HepG2 (cell line): ENCODE results near the gene TNRC18. TPM values are rescaled to one million over a fixed set of nuclear protein-coding genes. Genes with fewer than 3 reads are reported as not detected.

ENCODE experiments used
- CENPT ChIP-seq: sonication (generic); formaldehyde crosslinking; IDR thresholded peaks from 2 replicates; pipeline ENCODE4 v1.8.0; 2022; ENCODE audit warnings: low read depth, mild to moderate bottlenecking, moderate library complexity, missing genetic modification reagents
- GFI1 ChIP-seq: sonication (generic); formaldehyde crosslinking; IDR thresholded peaks from 2 replicates; pipeline ENCODE4 v1.5.0; 2020; ENCODE audit warnings: missing genetic modification reagents, mild to moderate bottlenecking, borderline replicate concordance
- HNRNPL ChIP-seq: fragments of 200-400 bp; formaldehyde crosslinking; IDR thresholded peaks from 2 replicates; pipeline ENCODE4 v1.6.1; 2017; ENCODE audit warnings: mild to moderate bottlenecking, low read depth, low read length
- NR2F2 ChIP-seq: IDR thresholded peaks from 2 replicates; pipeline ENCODE4 v1.6.1; 2012; ENCODE audit warnings: low read depth, inconsistent platforms, borderline replicate concordance
- NR2F6 ChIP-seq, 2 experiments: IDR thresholded peaks; 2 replicates each; pipeline ENCODE4 v1.6.1; 2016; ENCODE audit warnings: antibody characterized with exemption in 1 of 2, mild to moderate bottlenecking in 1 of 2
- SP2 ChIP-seq: sonication (generic); formaldehyde crosslinking; IDR thresholded peaks from 2 replicates; pipeline ENCODE4 v1.5.1; 2020; ENCODE audit warnings: mild to moderate bottlenecking, missing genetic modification reagents
- XBP1 ChIP-seq: sonication (generic); formaldehyde crosslinking; IDR thresholded peaks from 2 replicates; pipeline ENCODE4 v1.5.0; 2020; ENCODE audit warnings: missing genetic modification reagents
- ZNF512B ChIP-seq: sonication (generic); formaldehyde crosslinking; IDR thresholded peaks from 2 replicates; pipeline ENCODE4 v1.5.1; 2020; ENCODE audit warnings: missing genetic modification reagents, mild to moderate bottlenecking, borderline replicate concordance
- ZNF704 ChIP-seq: sonication (generic); formaldehyde crosslinking; IDR thresholded peaks from 2 replicates; pipeline ENCODE4 v1.8.1; 2023; ENCODE audit warnings: mild to moderate bottlenecking, inconsistent platforms, moderate library complexity, missing genetic modification reagents, borderline replicate concordance
- polyA plus RNA-seq, 8 experiments: library from polyadenylated mRNA; depleted of rRNA in 3 of 8; stranded (reverse) in 7 of 8; unstranded in 1 of 8; fragments of >200 nt; fragmentation: Illumina TruSeq in 4 of 8; extraction: Trizol in 4 of 8; gene quantifications; 2 replicates each; pipeline versions ENCODE4 v1.2.1 to v1.2.3, GENCODE V29; 2011 to 2016; ENCODE audit warnings: low read depth in 4 of 8, missing spikeins in 1 of 8, mixed read lengths in 1 of 8; ENCODE audit not compliant: insufficient read depth in 1 of 8
- total RNA-seq, 5 experiments: library from RNA; depleted of rRNA; stranded (reverse); fragments of >200 nt; fragmentation: Illumina TruSeq; extraction: Trizol; gene quantifications; 2 replicates each; pipeline ENCODE4 v1.2.3, GENCODE V29; 2016; ENCODE audit warnings: low read depth in 1 of 5
- TF ChIP-seq, protein P1 (sequence below): IDR thresholded peaks from 2 replicates; pipeline ENCODE4 v1.4.0; 2020; ENCODE audit warnings: mild to moderate bottlenecking, missing genetic modification reagents
- TF ChIP-seq, protein P2 (sequence below): sonication (generic); formaldehyde crosslinking; IDR thresholded peaks from 2 replicates; pipeline ENCODE4 v1.8.1; 2023; ENCODE audit warnings: mild to moderate bottlenecking, missing genetic modification reagents, borderline replicate concordance

Gene TNRC18
- total and polyA plus RNA-seq, 2 of the 13 experiments (the other 11 are each of a cell fraction or from before 2014, with no cell fraction given), result 11.7 to 17.4 TPM

DNA sequence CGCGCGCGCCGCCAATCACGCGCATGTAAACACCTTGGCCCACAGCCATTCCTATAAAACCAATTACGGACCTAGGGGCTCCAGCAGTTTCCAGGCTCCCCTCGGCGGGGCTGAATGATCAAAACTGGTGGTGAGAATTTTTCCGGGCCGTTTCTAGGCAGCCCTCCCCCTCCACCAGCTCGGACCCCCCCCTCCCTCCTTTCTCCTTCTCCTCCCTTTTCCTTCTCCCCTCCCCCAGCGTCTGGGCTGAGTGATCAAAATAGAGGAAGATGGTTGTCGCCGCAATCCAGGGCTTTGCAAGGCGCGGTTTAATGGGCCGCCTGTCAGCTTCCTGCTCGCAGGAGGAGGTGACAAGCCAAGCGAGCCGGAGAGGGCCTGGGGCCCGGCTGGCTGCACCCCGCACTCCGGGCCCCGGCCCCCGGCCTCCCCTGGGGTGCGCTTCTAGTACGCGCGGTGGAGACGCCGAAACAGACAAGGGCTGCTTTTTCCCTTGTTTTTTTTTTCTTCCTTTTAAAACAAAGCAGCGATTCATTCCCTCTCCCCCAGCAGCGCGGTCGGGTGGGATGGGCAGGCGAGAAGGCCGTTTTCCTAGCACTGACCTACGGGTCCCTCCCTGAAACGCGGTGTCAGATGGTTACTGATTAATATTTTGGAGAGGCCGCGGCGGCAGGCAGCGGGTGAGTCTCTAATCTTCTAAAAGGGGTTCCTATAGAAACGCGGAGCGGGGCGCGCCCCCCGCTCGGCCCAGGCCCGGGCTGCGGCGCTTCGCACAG, 528 bp upstream of the TNRC18 start (continued):
- TF ChIP-seq ZNF512B (CRISPR knock-in tag) (no peak), CENPT (no peak), HNRNPL (peak; percentile 65; the same call in 1 of the 2 replicates), XBP1 (CRISPR knock-in tag) (no peak), NR2F2 (no peak), ZNF704 (CRISPR knock-in tag) (no peak), SP2 (CRISPR knock-in tag) (peak; percentile 83), NR2F6 (IDR thresholded peaks at IDR 0.05) (no peak), NR2F6 (CRISPR knock-in tag; IDR thresholded peaks at IDR 0.05) (peak; percentile 6; the same call in 1 of the 2 replicates), GFI1 (peak; percentile 13; the same call in 1 of the 2 replicates)
- TF ChIP-seq, protein P1, sequence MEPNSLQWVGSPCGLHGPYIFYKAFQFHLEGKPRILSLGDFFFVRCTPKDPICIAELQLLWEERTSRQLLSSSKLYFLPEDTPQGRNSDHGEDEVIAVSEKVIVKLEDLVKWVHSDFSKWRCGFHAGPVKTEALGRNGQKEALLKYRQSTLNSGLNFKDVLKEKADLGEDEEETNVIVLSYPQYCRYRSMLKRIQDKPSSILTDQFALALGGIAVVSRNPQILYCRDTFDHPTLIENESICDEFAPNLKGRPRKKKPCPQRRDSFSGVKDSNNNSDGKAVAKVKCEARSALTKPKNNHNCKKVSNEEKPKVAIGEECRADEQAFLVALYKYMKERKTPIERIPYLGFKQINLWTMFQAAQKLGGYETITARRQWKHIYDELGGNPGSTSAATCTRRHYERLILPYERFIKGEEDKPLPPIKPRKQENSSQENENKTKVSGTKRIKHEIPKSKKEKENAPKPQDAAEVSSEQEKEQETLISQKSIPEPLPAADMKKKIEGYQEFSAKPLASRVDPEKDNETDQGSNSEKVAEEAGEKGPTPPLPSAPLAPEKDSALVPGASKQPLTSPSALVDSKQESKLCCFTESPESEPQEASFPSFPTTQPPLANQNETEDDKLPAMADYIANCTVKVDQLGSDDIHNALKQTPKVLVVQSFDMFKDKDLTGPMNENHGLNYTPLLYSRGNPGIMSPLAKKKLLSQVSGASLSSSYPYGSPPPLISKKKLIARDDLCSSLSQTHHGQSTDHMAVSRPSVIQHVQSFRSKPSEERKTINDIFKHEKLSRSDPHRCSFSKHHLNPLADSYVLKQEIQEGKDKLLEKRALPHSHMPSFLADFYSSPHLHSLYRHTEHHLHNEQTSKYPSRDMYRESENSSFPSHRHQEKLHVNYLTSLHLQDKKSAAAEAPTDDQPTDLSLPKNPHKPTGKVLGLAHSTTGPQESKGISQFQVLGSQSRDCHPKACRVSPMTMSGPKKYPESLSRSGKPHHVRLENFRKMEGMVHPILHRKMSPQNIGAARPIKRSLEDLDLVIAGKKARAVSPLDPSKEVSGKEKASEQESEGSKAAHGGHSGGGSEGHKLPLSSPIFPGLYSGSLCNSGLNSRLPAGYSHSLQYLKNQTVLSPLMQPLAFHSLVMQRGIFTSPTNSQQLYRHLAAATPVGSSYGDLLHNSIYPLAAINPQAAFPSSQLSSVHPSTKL, result no peak
- TF ChIP-seq, protein P2, sequence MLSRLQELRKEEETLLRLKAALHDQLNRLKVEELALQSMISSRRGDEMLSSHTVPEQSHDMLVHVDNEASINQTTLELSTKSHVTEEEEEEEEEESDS, result no peak
